ENCODE results near the gene IL11RA. TPM values are rescaled to one million over a fixed set of nuclear protein-coding genes. Genes with fewer than 3 reads are reported as not detected.
A peak's percentile ranks its signal among the peaks of the same experiment; 100 is the strongest.

The IL11RA gene
- total and polyA plus RNA-seq, 9 of the 15 experiments (the other 6 are each of a cell fraction or from before 2014, with no cell fraction given), result 0.11 to 5.8 (median 2.8) TPM

DNA sequence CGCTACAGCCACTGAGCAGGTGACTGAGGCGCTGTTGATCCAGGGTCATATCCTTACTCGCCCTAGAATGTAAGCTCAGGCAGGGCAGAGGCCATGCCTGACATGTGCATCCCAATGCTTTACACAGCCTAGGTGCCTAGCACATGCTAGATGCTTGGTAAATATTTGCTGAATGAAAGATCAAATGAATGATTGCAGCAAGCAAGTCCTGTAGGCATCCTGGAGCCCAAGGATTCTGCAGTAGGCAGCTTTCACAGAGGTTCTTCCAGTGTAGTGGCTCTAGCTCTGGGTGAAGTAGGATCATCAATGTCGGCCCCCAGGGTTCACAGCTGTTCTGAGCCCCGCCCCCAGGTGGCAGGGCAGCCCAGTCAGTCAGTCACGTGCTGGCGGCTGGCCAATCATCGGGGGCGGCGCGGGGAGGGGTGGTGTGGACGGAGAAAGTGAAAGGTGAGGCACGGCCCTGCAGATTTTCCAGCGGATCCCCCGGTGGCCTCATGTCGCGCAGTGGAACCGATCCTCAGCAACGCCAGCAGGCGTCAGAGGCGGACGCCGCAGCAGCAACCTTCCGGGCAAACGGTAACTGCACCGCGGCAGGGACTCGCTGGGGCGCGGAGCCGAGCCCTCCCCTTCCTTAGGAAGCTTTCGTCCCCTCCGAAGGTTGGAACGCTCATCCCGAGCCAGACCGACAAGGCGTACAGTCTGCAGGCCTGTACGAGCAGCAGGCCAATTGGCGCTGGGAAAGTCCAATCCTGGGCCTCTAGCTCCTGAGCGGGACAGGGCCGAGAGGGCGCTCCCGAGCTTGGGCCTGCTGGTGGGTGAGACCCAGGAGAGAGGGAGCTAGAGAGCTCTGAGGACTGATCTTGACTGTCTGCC lies 5.5 kb upstream of the IL11RA start, which contains the start of gene GALT (continued):
- TF ChIP-seq TCF7 (IDR thresholded peaks at IDR 0.05; ENCODE audit: borderline replicate concordance), result no peak
- TF ChIP-seq DNMT1 (IDR thresholded peaks at IDR 0.05), result no peak

GRCh38 chr9:34647084-34647403 lies 4.9 kb upstream of the IL11RA start:
- peaks cover 21% of the 10 kb centered on the region for H3K79me2 ChIP-seq (ENCODE audit: control insufficient read depth, insufficient read depth, low read length)
- intact Hi-C loops (cut with micrococcal nuclease) (no loop called here), in situ Hi-C loops (cut with MboI) (no loop called here)
- H2AFZ ChIP-seq (ENCODE audit: low read depth, low read length), result peak overlapping the region; percentile 97
- H3K27me3 ChIP-seq (ENCODE audit: control insufficient read depth in 2 of 2, insufficient read depth in 2 of 2, low read length in 2 of 2), result no peaks in the 10 kb centered on the region
- peak; percentile 2; the same call in 1 of the 2 replicates for TF ChIP-seq MTA3 (IDR thresholded peaks at IDR 0.05; ENCODE audit: borderline replicate concordance)
- no peak for TF ChIP-seq CBX2 (IDR thresholded peaks at IDR 0.05; ENCODE audit: insufficient read depth, low read length, poor library complexity, severe bottlenecking)
- TF ChIP-seq KLF10 (CRISPR knock-in tag; IDR thresholded peaks at IDR 0.05), result no peak
- 0 out of 2 replicates have a peak, but pooled peaks have one; percentile 17 for TF ChIP-seq HMGXB4 (CRISPR knock-in tag; IDR thresholded peaks at IDR 0.05)
- TF ChIP-seq PHB (CRISPR knock-in tag; IDR thresholded peaks at IDR 0.05), result no peak
- no peak for TF ChIP-seq SNIP1 (IDR thresholded peaks at IDR 0.05; ENCODE audit: low read depth)
- no peak for TF ChIP-seq XRCC5 (IDR thresholded peaks at IDR 0.05; ENCODE audit: low read depth, low read length)
- no peak for TF ChIP-seq HNRNPH1 (optimal IDR thresholded peaks at IDR 0.05; ENCODE audit: low read depth, low read length)
- TF ChIP-seq ZNF124 (CRISPR knock-in tag; IDR thresholded peaks at IDR 0.05), result no peak
- DNase-seq (ENCODE audit: extremely low read depth in 1 of 4, low spot score in 3 of 4) (no peak), ATAC-seq (peak; percentile 25), FAIRE-seq (no peak)
- H3K4me3 ChIP-seq, result peak overlapping the region; percentile 84
- WGBS (ENCODE audit: insufficient coverage, low coverage, missing lambda C conversion rate), result no CpG with 5 or more reads among the region's 8 CpGs
- peaks cover 7% of the 10 kb centered on the region for H3K9me1 ChIP-seq (ENCODE audit: control insufficient read depth, insufficient read depth, low read length)
- H3K9ac ChIP-seq (ENCODE audit: insufficient read depth in 1 of 2, low read depth in 2 of 2, low read length in 2 of 2), result peak overlapping the region; percentile 80 to 90
- no peaks in the 10 kb centered on the region for H3K9me3 ChIP-seq (replicated peaks; ENCODE audit: control insufficient read depth, insufficient read depth, low read depth, low read length)
- H3K4me2 ChIP-seq (ENCODE audit: insufficient read depth, low read length), result peak overlapping the region; percentile 92
- peaks cover 24 to 33% of the 10 kb centered on the region in 2 experiments; a peak in 4 of 5 replicates for H3K4me1 ChIP-seq (replicated peaks in 1 of 2; ENCODE audit: control insufficient read depth in 2 of 2, insufficient read depth in 2 of 2, low read length in 2 of 2)
- no peaks in the 10 kb centered on the region for H4K20me1 ChIP-seq (replicated peaks; ENCODE audit: control insufficient read depth, insufficient read depth, low read length)
- ChIA-PET CTCF (ENCODE audit: low intra/inter-chr PET ratio) (interaction anchor here (1.0 to 1.4 kb wide), 3 partner anchors 18 to 54 kb away, joined by 3 read pairs; a partner anchor contains a TSS), POLR2A (interaction anchor here (0.6 to 1.3 kb wide), 6 partner anchors 9 to 774 kb away, joined by 3 to 7 read pairs (median 4); partner anchors contain the start of genes DCTN3 and SIGMAR1)
- H3K27ac ChIP-seq (ENCODE audit: extremely low read depth, low read depth, low read length), result peak overlapping the region; percentile 75
- BruUV-seq (replicated peaks), result no TSS peak
- peaks cover 27% of the 10 kb centered on the region; the same call in 2 of the 3 replicates for H3K36me3 ChIP-seq (ENCODE audit: control insufficient read depth, insufficient read depth, low read length)
